ENCODE results near the gene ETFB.

DNA sequence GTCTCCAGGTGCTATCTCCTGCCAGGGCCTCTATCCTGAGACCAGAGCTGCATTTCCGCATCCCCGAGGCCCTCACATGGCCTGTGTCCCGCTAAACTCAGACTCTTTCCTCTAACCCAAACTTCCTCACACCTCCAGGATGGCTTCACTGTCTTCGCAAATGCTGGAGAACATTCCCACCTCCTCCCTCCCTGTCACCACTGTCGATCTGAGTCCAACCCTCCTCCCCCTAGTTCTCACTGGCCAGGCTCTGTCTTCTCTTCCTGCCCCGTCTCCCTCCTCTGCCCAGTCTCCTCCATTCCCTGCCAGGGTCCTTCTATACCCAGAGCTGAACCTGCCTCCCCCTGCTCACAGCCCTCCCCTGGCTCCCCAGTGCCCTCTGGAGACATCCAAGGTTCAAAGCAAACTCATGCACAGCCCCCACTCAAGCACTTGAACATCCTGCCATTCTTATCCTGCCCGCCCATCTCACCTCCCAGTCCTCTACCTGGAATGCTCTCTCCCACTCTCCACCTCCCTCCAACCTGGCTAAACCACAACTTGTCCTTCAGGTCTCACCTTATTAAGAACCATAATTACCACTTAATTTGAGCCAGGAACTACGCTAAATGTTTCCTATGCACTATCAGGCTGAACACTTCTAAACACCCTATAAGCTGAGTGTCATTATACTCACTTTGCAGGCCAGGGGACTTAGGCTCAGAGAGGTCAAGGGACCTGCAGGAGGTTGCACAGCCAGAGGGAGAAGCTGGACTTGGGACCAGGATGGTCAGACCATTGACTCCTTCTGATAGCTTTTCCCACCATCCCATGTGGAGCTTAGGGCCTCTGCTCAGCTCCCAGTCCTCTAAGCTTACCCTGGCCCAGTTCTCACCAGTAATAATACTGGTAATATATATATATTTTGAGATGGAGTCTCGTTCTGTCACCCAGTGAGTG is 23.3 kb downstream of the ETFB start:
- no peak for TF ChIP-seq ETV6 (conservative IDR thresholded peaks at IDR 0.05 in 1 of 2, IDR thresholded peaks at IDR 0.05 in 1 of 2; ENCODE audit: borderline replicate concordance in 1 of 2, low read depth in 1 of 2)
- TF ChIP-seq CTCF (IDR thresholded peaks at IDR 0.05 in 2 of 3, conservative IDR thresholded peaks at IDR 0.05 in 1 of 3; ENCODE audit: control insufficient read depth in 2 of 3, extremely low read depth in 1 of 3, insufficient read depth in 1 of 3, low read depth in 3 of 3, low read length in 3 of 3): no peak
- TF ChIP-seq GABPA (IDR thresholded peaks at IDR 0.05; ENCODE audit: low read depth): no peak
